ENCODE data around the gene EMCN. TPM values are rescaled to one million over a fixed set of nuclear protein-coding genes. Genes with fewer than 3 reads are reported as not detected.

Gene EMCN
- total RNA-seq, 1 experiment from 2014 or later: not detected

DNA sequence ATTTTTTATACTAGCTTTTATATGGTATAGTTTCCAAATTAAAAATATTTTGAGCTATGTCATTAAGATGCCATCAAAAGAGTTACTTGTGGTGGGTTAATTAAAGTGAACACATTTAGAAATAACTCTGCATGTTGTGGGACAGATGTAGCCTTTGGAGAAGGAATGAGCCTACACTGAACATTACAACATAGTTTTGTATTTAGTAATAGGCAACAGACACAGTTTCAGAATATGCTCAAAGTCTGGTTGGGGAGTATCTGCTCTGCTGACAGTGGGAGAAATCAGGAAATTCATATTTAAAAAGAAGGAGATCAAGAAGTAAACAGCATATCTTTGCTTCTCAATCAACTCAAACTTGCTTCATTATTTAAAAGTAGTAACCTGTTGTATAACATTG, 23.7 kb downstream of the EMCN start:
- H3K27me3 ChIP-seq (ENCODE audit: insufficient read depth, low read length): no peaks in the 10 kb centered on the region
- H3K79me2 ChIP-seq (ENCODE audit: insufficient read depth, low read length): no peaks in the 10 kb centered on the region
- H3K4me3 ChIP-seq (replicated peaks in 1 of 2; ENCODE audit: low read depth in 1 of 2, low read length in 2 of 2): no peak overlapping the region
- DNase-seq (ENCODE audit: low read depth, low spot score): no peak
- intact Hi-C loops (cut with micrococcal nuclease): no loop called here
- H3K36me3 ChIP-seq (ENCODE audit: control insufficient read depth in 1 of 2, insufficient read depth in 2 of 2, low read length in 2 of 2): no peaks in the 10 kb centered on the region
- TF ChIP-seq, protein P1, sequence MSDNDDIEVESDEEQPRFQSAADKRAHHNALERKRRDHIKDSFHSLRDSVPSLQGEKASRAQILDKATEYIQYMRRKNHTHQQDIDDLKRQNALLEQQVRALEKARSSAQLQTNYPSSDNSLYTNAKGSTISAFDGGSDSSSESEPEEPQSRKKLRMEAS (IDR thresholded peaks at IDR 0.05): no peak
- TF ChIP-seq, protein P2, sequence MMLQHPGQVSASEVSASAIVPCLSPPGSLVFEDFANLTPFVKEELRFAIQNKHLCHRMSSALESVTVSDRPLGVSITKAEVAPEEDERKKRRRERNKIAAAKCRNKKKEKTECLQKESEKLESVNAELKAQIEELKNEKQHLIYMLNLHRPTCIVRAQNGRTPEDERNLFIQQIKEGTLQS (IDR thresholded peaks at IDR 0.05): no peak
- no peak for TF ChIP-seq EGR1 (IDR thresholded peaks at IDR 0.05; ENCODE audit: low read depth)
- POLR2A ChIA-PET: no interaction called here
- CTCF ChIA-PET: no interaction called here
- no peaks in the 10 kb centered on the region for H3K9me2 ChIP-seq (ENCODE audit: insufficient read depth)
- BruUV-seq (replicated peaks): no TSS peak
- H3K9ac ChIP-seq (ENCODE audit: low read length): no peak overlapping the region
- no peaks in the 10 kb centered on the region for H3K4me1 ChIP-seq (ENCODE audit: control insufficient read depth in 1 of 2, insufficient read depth in 2 of 2, low read length in 2 of 2)
- RAD21 ChIA-PET (ENCODE audit: low non-redundant PET in 1 of 2, low total read pairs in 2 of 2, uncharacterized antibody in 2 of 2, unreplicated experiment in 2 of 2): no interaction called here
- no peak overlapping the region; the same call in 1 of the 2 replicates for H3K27ac ChIP-seq (ENCODE audit: low read depth, low read length)
- H4K20me1 ChIP-seq (ENCODE audit: insufficient read depth): no peaks in the 10 kb centered on the region
- H2AFZ ChIP-seq (ENCODE audit: low read depth, low read length, poor library complexity, severe bottlenecking): peak overlapping the region; percentile 62
- H3K4me2 ChIP-seq (ENCODE audit: low read length): no peak overlapping the region
- H3K9me3 ChIP-seq (ENCODE audit: control insufficient read depth in 1 of 2, insufficient read depth in 1 of 2, low read depth in 1 of 2, low read length in 2 of 2): no peaks in the 10 kb centered on the region
- ATAC-seq: no peak

DNA sequence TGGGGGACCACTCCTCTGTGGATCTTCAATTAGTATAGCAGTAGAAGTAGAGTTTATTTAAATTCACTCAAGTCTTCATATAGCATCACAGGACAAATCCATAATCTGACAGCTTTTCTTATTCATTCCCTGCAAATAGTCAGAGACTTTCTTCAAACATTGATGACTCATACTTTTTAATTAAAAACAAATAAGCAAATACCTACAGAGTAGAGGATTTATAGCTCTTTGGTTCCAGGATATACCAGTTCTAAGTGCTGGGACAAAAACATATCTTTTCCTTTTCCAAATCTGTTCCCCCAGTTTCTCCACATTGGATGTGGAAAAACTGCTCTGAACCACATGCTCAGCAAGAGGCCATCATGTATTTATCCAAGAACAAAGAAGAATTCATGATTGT, 24.1 kb downstream of the EMCN start:
- BruUV-seq (replicated peaks): no TSS peak
- intact Hi-C loops (cut with micrococcal nuclease): no loop called here
- no peaks in the 10 kb centered on the region for H3K79me2 ChIP-seq (ENCODE audit: insufficient read depth, low read length)
- no peak for DNase-seq (ENCODE audit: low read depth, low spot score)
- H2AFZ ChIP-seq (ENCODE audit: low read depth, low read length, poor library complexity, severe bottlenecking): peak overlapping the region; percentile 62
- no peak for TF ChIP-seq TCF7L2 (IDR thresholded peaks at IDR 0.05; ENCODE audit: borderline replicate concordance, extremely low read depth, insufficient read depth, insufficient read length)
- no peak for TF ChIP-seq YY1 (IDR thresholded peaks at IDR 0.05; ENCODE audit: extremely low read depth, insufficient replicate concordance, low read depth, low read length)
- TF ChIP-seq, protein P3, sequence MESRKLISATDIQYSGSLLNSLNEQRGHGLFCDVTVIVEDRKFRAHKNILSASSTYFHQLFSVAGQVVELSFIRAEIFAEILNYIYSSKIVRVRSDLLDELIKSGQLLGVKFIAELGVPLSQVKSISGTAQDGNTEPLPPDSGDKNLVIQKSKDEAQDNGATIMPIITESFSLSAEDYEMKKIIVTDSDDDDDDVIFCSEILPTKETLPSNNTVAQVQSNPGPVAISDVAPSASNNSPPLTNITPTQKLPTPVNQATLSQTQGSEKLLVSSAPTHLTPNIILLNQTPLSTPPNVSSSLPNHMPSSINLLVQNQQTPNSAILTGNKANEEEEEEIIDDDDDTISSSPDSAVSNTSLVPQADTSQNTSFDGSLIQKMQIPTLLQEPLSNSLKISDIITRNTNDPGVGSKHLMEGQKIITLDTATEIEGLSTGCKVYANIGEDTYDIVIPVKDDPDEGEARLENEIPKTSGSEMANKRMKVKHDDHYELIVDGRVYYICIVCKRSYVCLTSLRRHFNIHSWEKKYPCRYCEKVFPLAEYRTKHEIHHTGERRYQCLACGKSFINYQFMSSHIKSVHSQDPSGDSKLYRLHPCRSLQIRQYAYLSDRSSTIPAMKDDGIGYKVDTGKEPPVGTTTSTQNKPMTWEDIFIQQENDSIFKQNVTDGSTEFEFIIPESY (IDR thresholded peaks at IDR 0.05; ENCODE audit: extremely low read depth, insufficient replicate concordance, low read length): no peak
- TF ChIP-seq, protein P4, sequence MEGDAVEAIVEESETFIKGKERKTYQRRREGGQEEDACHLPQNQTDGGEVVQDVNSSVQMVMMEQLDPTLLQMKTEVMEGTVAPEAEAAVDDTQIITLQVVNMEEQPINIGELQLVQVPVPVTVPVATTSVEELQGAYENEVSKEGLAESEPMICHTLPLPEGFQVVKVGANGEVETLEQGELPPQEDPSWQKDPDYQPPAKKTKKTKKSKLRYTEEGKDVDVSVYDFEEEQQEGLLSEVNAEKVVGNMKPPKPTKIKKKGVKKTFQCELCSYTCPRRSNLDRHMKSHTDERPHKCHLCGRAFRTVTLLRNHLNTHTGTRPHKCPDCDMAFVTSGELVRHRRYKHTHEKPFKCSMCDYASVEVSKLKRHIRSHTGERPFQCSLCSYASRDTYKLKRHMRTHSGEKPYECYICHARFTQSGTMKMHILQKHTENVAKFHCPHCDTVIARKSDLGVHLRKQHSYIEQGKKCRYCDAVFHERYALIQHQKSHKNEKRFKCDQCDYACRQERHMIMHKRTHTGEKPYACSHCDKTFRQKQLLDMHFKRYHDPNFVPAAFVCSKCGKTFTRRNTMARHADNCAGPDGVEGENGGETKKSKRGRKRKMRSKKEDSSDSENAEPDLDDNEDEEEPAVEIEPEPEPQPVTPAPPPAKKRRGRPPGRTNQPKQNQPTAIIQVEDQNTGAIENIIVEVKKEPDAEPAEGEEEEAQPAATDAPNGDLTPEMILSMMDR (IDR thresholded peaks at IDR 0.05 in 2 of 3, conservative IDR thresholded peaks at IDR 0.05 in 1 of 3; ENCODE audit: borderline replicate concordance in 1 of 3, insufficient read depth in 1 of 3, low read depth in 2 of 3, low read length in 2 of 3): no peak
- no peak for TF ChIP-seq ZNF274 (IDR thresholded peaks at IDR 0.05; ENCODE audit: low read depth, low read length)
- TF ChIP-seq SP1 (IDR thresholded peaks at IDR 0.05; ENCODE audit: low read depth): no peak
- TF ChIP-seq EZH2phosphoT487 (IDR thresholded peaks at IDR 0.05; ENCODE audit: borderline replicate concordance): no peak
- no peak for TF ChIP-seq JUND (IDR thresholded peaks at IDR 0.05)
- no peak for TF ChIP-seq SIN3A (IDR thresholded peaks at IDR 0.05; ENCODE audit: low read depth)
- TF ChIP-seq, protein P1 (IDR thresholded peaks at IDR 0.05): no peak
- no peak for TF ChIP-seq RAD21 (IDR thresholded peaks at IDR 0.05; ENCODE audit: low read depth)
- TF ChIP-seq SRF (IDR thresholded peaks at IDR 0.05; ENCODE audit: low read depth): no peak
- TF ChIP-seq CBX3 (IDR thresholded peaks at IDR 0.05; ENCODE audit: low read depth): no peak
- TF ChIP-seq ZFX (IDR thresholded peaks at IDR 0.05): no peak
- TF ChIP-seq ELF1 (IDR thresholded peaks at IDR 0.05; ENCODE audit: borderline replicate concordance, low read depth): no peak
- TF ChIP-seq EGR1 (IDR thresholded peaks at IDR 0.05; ENCODE audit: low read depth): no peak
- no peak overlapping the region for H3K4me3 ChIP-seq (replicated peaks in 1 of 2; ENCODE audit: low read depth in 1 of 2, low read length in 2 of 2)
- H3K27ac ChIP-seq (ENCODE audit: low read depth, low read length): no peak overlapping the region; the same call in 1 of the 2 replicates
- no peaks in the 10 kb centered on the region for H3K4me1 ChIP-seq (ENCODE audit: control insufficient read depth in 1 of 2, insufficient read depth in 2 of 2, low read length in 2 of 2)
- no peaks in the 10 kb centered on the region for H4K20me1 ChIP-seq (ENCODE audit: insufficient read depth)
- no peaks in the 10 kb centered on the region for H3K9me2 ChIP-seq (ENCODE audit: insufficient read depth)
- H3K27me3 ChIP-seq (ENCODE audit: insufficient read depth, low read length): no peaks in the 10 kb centered on the region
- no peaks in the 10 kb centered on the region for H3K36me3 ChIP-seq (ENCODE audit: control insufficient read depth in 1 of 2, insufficient read depth in 2 of 2, low read length in 2 of 2)
- no peak overlapping the region for H3K9ac ChIP-seq (ENCODE audit: low read length)
- no peak overlapping the region for H3K4me2 ChIP-seq (ENCODE audit: low read length)
- ATAC-seq: no peak
- RAD21 ChIA-PET (ENCODE audit: low non-redundant PET in 1 of 2, low total read pairs in 2 of 2, uncharacterized antibody in 2 of 2, unreplicated experiment in 2 of 2): no interaction called here
- POLR2A ChIA-PET: no interaction called here
- CTCF ChIA-PET: no interaction called here
- H3K9me3 ChIP-seq (ENCODE audit: control insufficient read depth in 1 of 2, insufficient read depth in 1 of 2, low read depth in 1 of 2, low read length in 2 of 2): no peaks in the 10 kb centered on the region

Measured in HCT116 (cell line).